ENCODE data around the gene RIN3. TPM values are rescaled to one million over a fixed set of nuclear protein-coding genes. Genes with fewer than 3 reads are reported as not detected.

The RIN3 gene
- polyA plus RNA-seq, 3 donors = 42.8 to 144 (median 54.6) TPM

GRCh38 chr14:92607251-92607650 is 93.7 kb downstream of the RIN3 start:
- Mint-ChIP-seq H3K27ac (no peak overlapping the region), H3K36me3 (peaks cover 56 to 64% of the 10 kb centered on the region in 2 donors), H3K4me1 (peaks cover 37% of the 10 kb centered on the region), H3K4me3 (no peak overlapping the region), H3K9me3 (peaks cover 0 to 12% (median 9%) of the 10 kb centered on the region in 7 donors), H3K27me3 (ENCODE audit: low read depth in 3 of 3) (peaks cover 0 to 3% (median 2%) of the 10 kb centered on the region in 3 donors)
- Histone ChIP-seq H2AFZ (ENCODE audit: insufficient read depth, low read depth, low read length, poor library complexity, severe bottlenecking) (no peak overlapping the region), H3K79me2 (ENCODE audit: insufficient read depth, low read length) (peaks cover 12% of the 10 kb centered on the region), H4K20me1 (ENCODE audit: insufficient read depth, low read length) (peaks cover 100% of the 10 kb centered on the region), H3K36me3 (replicated peaks in 1 of 2; ENCODE audit: control insufficient read depth in 1 of 2, insufficient read depth in 2 of 2, low read length in 2 of 2) (peaks cover 21 to 64% of the 10 kb centered on the region in 2 donors), H3K4me2 (replicated peaks; ENCODE audit: extremely low read depth, low read length, poor library complexity, severe bottlenecking) (no peak overlapping the region), H3K27ac (ENCODE audit: low read depth in 1 of 2, low read length in 2 of 2) (no peak overlapping the region), H3K9me3 (replicated peaks in 1 of 2; ENCODE audit: control insufficient read depth in 1 of 2, insufficient read depth in 1 of 2, low read length in 2 of 2) (no peaks in the 10 kb centered on the region), H3K4me1 (ENCODE audit: control insufficient read depth in 1 of 2, insufficient read depth in 2 of 2, low read length in 2 of 2) (peaks cover 21% of the 10 kb centered on the region in 2 donors), H3K9ac (ENCODE audit: insufficient read depth, low read length, poor library complexity, severe bottlenecking) (no peak overlapping the region), H3K4me3 (replicated peaks in 1 of 3; ENCODE audit: low read depth in 2 of 3, low read length in 3 of 3) (no peak overlapping the region), H3K27me3 (ENCODE audit: control insufficient read depth in 2 of 2, insufficient read depth in 2 of 2, low read length in 2 of 2) (no peaks in the 10 kb centered on the region)
- no peak for TF ChIP-seq CTCF (IDR thresholded peaks at IDR 0.05)
- no CpG with 5 or more reads among the region's 3 CpGs for WGBS (ENCODE audit: insufficient coverage)
- no peak for DNase-seq
- intact Hi-C loops (cut with micrococcal nuclease) = no loop called here

- Histone ChIP-seq H3K79me2 (ENCODE audit: insufficient read depth, low read length) (peaks cover 12% of the 10 kb centered on the region), H2AFZ (ENCODE audit: insufficient read depth, low read depth, low read length, poor library complexity, severe bottlenecking) (no peak overlapping the region), H3K9ac (ENCODE audit: insufficient read depth, low read length, poor library complexity, severe bottlenecking) (no peak overlapping the region), H3K4me1 (ENCODE audit: control insufficient read depth in 1 of 2, insufficient read depth in 2 of 2, low read length in 2 of 2) (peaks cover 21 to 23% of the 10 kb centered on the region in 2 donors), H3K4me2 (replicated peaks; ENCODE audit: extremely low read depth, low read length, poor library complexity, severe bottlenecking) (no peak overlapping the region), H3K9me3 (replicated peaks in 1 of 2; ENCODE audit: control insufficient read depth in 1 of 2, insufficient read depth in 1 of 2, low read length in 2 of 2) (no peaks in the 10 kb centered on the region), H3K27me3 (ENCODE audit: control insufficient read depth in 2 of 2, insufficient read depth in 2 of 2, low read length in 2 of 2) (no peaks in the 10 kb centered on the region), H3K27ac (ENCODE audit: low read depth in 1 of 2, low read length in 2 of 2) (no peak overlapping the region), H3K4me3 (replicated peaks in 1 of 3; ENCODE audit: low read depth in 2 of 3, low read length in 3 of 3) (no peak overlapping the region), H3K36me3 (replicated peaks in 1 of 2; ENCODE audit: control insufficient read depth in 1 of 2, insufficient read depth in 2 of 2, low read length in 2 of 2) (peaks cover 19 to 62% of the 10 kb centered on the region in 2 donors), H4K20me1 (ENCODE audit: insufficient read depth, low read length) (peaks cover 100% of the 10 kb centered on the region)
- whole genome bisulfite sequencing (ENCODE audit: insufficient coverage) = 83% methylated on average over 1 of the region's 5 CpGs
- no peak overlapping the region for H3K4me3 Mint-ChIP-seq
- intact Hi-C loops (cut with micrococcal nuclease) = no loop called here
- peaks cover 0 to 12% (median 9%) of the 10 kb centered on the region in 7 donors for H3K9me3 Mint-ChIP-seq
- peaks cover 42% of the 10 kb centered on the region for H3K4me1 Mint-ChIP-seq
- peaks cover 53 to 68% of the 10 kb centered on the region in 2 donors for H3K36me3 Mint-ChIP-seq
- H3K27ac Mint-ChIP-seq = peak overlapping the region in 2 of 7 donors; percentile 5 to 72
- peaks cover 0 to 5% (median 2%) of the 10 kb centered on the region in 3 donors for H3K27me3 Mint-ChIP-seq (ENCODE audit: low read depth in 3 of 3)
- no peak for TF ChIP-seq CTCF (IDR thresholded peaks at IDR 0.05)
- DNase-seq = peak in 1 of 3 donors; percentile 26
Measured at GRCh38 chr14:92607702-92608429, 94.3 kb downstream of the RIN3 start.
